ENCODE data around the gene TCAP.

- no peak for TF ChIP-seq POLR2A (IDR thresholded peaks at IDR 0.05)
- no peak for TF ChIP-seq CTCF (IDR thresholded peaks at IDR 0.05)
Observed at GRCh38 chr17:39624313-39624712, 40.8 kb upstream of the TCAP start.

Measured in vagina (tissue), 2 donors.